K562 (cell line): ENCODE measurements around the gene PLXNA2. TPM values are rescaled to one million over a fixed set of nuclear protein-coding genes. Genes with fewer than 3 reads are reported as not detected.
A peak's percentile ranks its signal among the peaks of the same experiment; 100 is the strongest.

Source experiments
- ATAC-seq: fragments of 200-7000 bp; cut with Tn5 transposase; 3 replicates; pipeline ENCODE4 v1.9.1; 2020; ENCODE audit warnings: moderate library complexity
- Bru-seq: library from RNA; stranded (reverse); fragments of 400-500 nt; gene quantifications from one replicate; lab custom pipeline; 2021; lab: Mats Ljungman, UMichigan
- BruChase-seq, 2 experiments: library from RNA; stranded (reverse); fragments of 400-500 nt; gene quantifications; one replicate each; lab custom pipeline; 2021; lab: Mats Ljungman, UMichigan
- BruUV-seq: library from RNA; stranded (reverse); fragments of 400-500 nt; replicated peaks from 2 replicates; lab custom pipeline; 2021; lab: Mats Ljungman, UMichigan
- CTCF ChIA-PET: fragments of 300-600 bp; formaldehyde crosslinking; extraction: SDS; loops from one replicate; lab custom pipeline; 2021; ENCODE audit warnings: low intra/inter-chr PET ratio; lab: Yijun Ruan, JAX
- POLR2A ChIA-PET: fragments of 300-600, 350-650 bp; sonication (Branson Sonifier 250); formaldehyde crosslinking; extraction: SDS; loops from one replicate; lab custom pipeline; 2021; ENCODE audit warnings: antibody characterized with exemption, inconsistent platforms; lab: Yijun Ruan, JAX
- DNase-seq, 4 experiments: peaks; one replicate each; pipeline versions ENCODE4 v3.0.0 to v3.0.0-alpha.2; 2011 to 2018; ENCODE audit warnings: low spot score in 3 of 4, mixed read lengths in 3 of 4; ENCODE audit errors: extremely low read depth in 1 of 4
- FAIRE-seq: peaks from 2 replicates; lab custom pipeline; 2011; peaks lifted over from hg19 to GRCh38; lab: Jason Lieb, UNC
- H2AFZ ChIP-seq: 2 replicates; pipeline ENCODE4 v1.6.0; 2011; ENCODE audit warnings: low read depth, low read length, control low read depth, inconsistent platforms
- H3K27ac ChIP-seq: fragments of 200-600 bp; 3 replicates; pipeline ENCODE4 v1.8.0; 2011; ENCODE audit warnings: low read depth, mild to moderate bottlenecking, control low read depth, inconsistent platforms, low read length, moderate library complexity, mixed read lengths; ENCODE audit errors: extremely low read depth
- H3K27me3 ChIP-seq, 2 experiments: fragments of 300-600 bp in 1 of 2; 2 replicates in 1 of 2; 3 replicates in 1 of 2; pipeline versions ENCODE4 v1.6.0 to v1.8.0; 2011; ENCODE audit warnings: inconsistent platforms in 2 of 2, low read length in 2 of 2, mild to moderate bottlenecking in 1 of 2, mixed read lengths in 1 of 2, moderate library complexity in 1 of 2; ENCODE audit not compliant: control insufficient read depth in 2 of 2, insufficient read depth in 2 of 2
- H3K36me3 ChIP-seq: fragments of 300-600 bp; 3 replicates; pipeline ENCODE4 v1.8.0; 2011; ENCODE audit warnings: mild to moderate bottlenecking, low read length, inconsistent platforms; ENCODE audit not compliant: control insufficient read depth, insufficient read depth
- H3K4me1 ChIP-seq, 2 experiments: fragments of 200-600 bp in 1 of 2; replicated peaks in 1 of 2; 2 replicates in 1 of 2; 3 replicates in 1 of 2; pipeline versions ENCODE4 v1.5.1 to v1.8.0; 2011; ENCODE audit warnings: inconsistent platforms in 2 of 2, low read length in 2 of 2, mild to moderate bottlenecking in 1 of 2, mixed read lengths in 1 of 2, moderate library complexity in 1 of 2; ENCODE audit not compliant: control insufficient read depth in 2 of 2, insufficient read depth in 2 of 2
- H3K4me2 ChIP-seq: 2 replicates; pipeline ENCODE4 v1.6.1; 2011; ENCODE audit warnings: low read length, control low read depth, inconsistent platforms, mixed read lengths; ENCODE audit not compliant: insufficient read depth
- H3K4me3 ChIP-seq: fragments of 200-600 bp; sonication (generic), shearing (Covaris generic); 2 replicates; pipeline ENCODE4 v1.5.1; 2016; ENCODE audit warnings: control low read depth, inconsistent platforms
- H3K79me2 ChIP-seq: fragments of 200-600 bp; 3 replicates; pipeline ENCODE4 v1.8.0; 2011; ENCODE audit warnings: low read length, inconsistent platforms; ENCODE audit not compliant: control insufficient read depth, insufficient read depth
- H3K9ac ChIP-seq, 2 experiments: 2 replicates each; pipeline versions ENCODE4 v1.6.0 to v1.6.1; 2011; ENCODE audit warnings: low read depth in 2 of 2, low read length in 2 of 2, control low read depth in 1 of 2, inconsistent platforms in 1 of 2, mild to moderate bottlenecking in 1 of 2, mixed read lengths in 1 of 2; ENCODE audit not compliant: insufficient read depth in 1 of 2
- H3K9me1 ChIP-seq: one replicate; pipeline ENCODE4 v1.6.0; 2011; ENCODE audit warnings: inconsistent platforms, mild to moderate bottlenecking, low read length, moderate library complexity; ENCODE audit not compliant: control insufficient read depth, insufficient read depth
- H3K9me3 ChIP-seq: replicated peaks from 2 replicates; pipeline ENCODE4 v1.5.1; 2011; ENCODE audit warnings: low read depth, low read length, inconsistent platforms; ENCODE audit not compliant: control insufficient read depth, insufficient read depth
- H4K20me1 ChIP-seq: replicated peaks from 2 replicates; pipeline ENCODE4 v1.6.1; 2011; ENCODE audit warnings: low read length, inconsistent platforms, mixed read lengths; ENCODE audit not compliant: control insufficient read depth, insufficient read depth
- CCNT2 ChIP-seq: IDR thresholded peaks from 2 replicates; pipeline ENCODE4 v1.6.1; 2011; ENCODE audit warnings: borderline replicate concordance, low read depth, mild to moderate bottlenecking, moderate library complexity, mixed read lengths, low read length; ENCODE audit not compliant: insufficient read length; ENCODE audit errors: extremely low read depth
- FIP1L1 ChIP-seq: fragments of 200-400 bp; formaldehyde crosslinking; IDR thresholded peaks from 2 replicates; pipeline ENCODE4 v1.6.1; 2018; ENCODE audit warnings: mild to moderate bottlenecking, low read depth, low read length; ENCODE audit not compliant: poor library complexity, severe bottlenecking
- MAX ChIP-seq: sonication (generic); formaldehyde crosslinking; IDR thresholded peaks from 2 replicates; pipeline ENCODE4 v1.9.0; 2022; ENCODE audit warnings: mild to moderate bottlenecking, missing genetic modification reagents
- PCBP1 ChIP-seq: fragments of 200-400 bp; formaldehyde crosslinking; IDR thresholded peaks from 2 replicates; pipeline ENCODE4 v1.6.1; 2018; ENCODE audit warnings: mild to moderate bottlenecking, low read depth, low read length; ENCODE audit not compliant: poor library complexity, severe bottlenecking
- RBBP5 ChIP-seq: fragments of 200-600 bp; sonication (generic); IDR thresholded peaks from 2 replicates; pipeline ENCODE4 v1.6.1; 2012; ENCODE audit warnings: borderline replicate concordance, mild to moderate bottlenecking, low read length, control low read depth, inconsistent platforms; ENCODE audit not compliant: insufficient read depth, poor library complexity, severe bottlenecking
- RNF2 ChIP-seq: sonication (generic); IDR thresholded peaks from 2 replicates; pipeline ENCODE4 v1.6.1; 2016
- SPI1 ChIP-seq: IDR thresholded peaks from 2 replicates; pipeline ENCODE4 v1.6.1; 2011; ENCODE audit warnings: low read depth, low read length, control low read depth, borderline replicate concordance
- U2AF1 ChIP-seq: fragments of 200-400 bp; formaldehyde crosslinking; optimal IDR thresholded peaks from 2 replicates; pipeline ENCODE3; 2017; ENCODE audit warnings: mild to moderate bottlenecking, low read depth, low read length, moderate library complexity
- UBTF ChIP-seq, 2 experiments: IDR thresholded peaks; 2 replicates each; pipeline ENCODE4 v1.6.1; 2012; ENCODE audit warnings: improper control_type of control experiment in 2 of 2, low read depth in 2 of 2, low read length in 2 of 2, borderline replicate concordance in 1 of 2
- ZBED1 ChIP-seq: IDR thresholded peaks from 2 replicates; pipeline ENCODE4 v1.6.1; 2014
- ZNF41 ChIP-seq: fragments of 250-450 bp; sonication (Bioruptor Pico); conservative IDR thresholded peaks from 2 replicates; pipeline ENCODE4 v1.4.0; 2020; ENCODE audit warnings: mild to moderate bottlenecking
- ZNF551 ChIP-seq: fragments of 250-450 bp; sonication (Bioruptor Pico); IDR thresholded peaks from 2 replicates; pipeline ENCODE4 v1.5.0; 2021; ENCODE audit warnings: mild to moderate bottlenecking, moderate library complexity
- WGBS: fragments of 100-300 bp; shearing (Covaris generic); methylation state at CpG from one replicate; pipeline ENCODE4 v1.1.6; 2016; ENCODE audit warnings: low coverage, mixed read lengths; ENCODE audit not compliant: insufficient coverage; ENCODE audit errors: missing lambda C conversion rate; 5-methylcytosine and 5-hydroxymethylcytosine counted together
- in situ Hi-C: fragments of 300-500 bp; cut with MboI; formaldehyde crosslinking; loops from 4 replicates; pipeline ENCODE4 v1.15.0; 2018; ENCODE audit warnings: inconsistent platforms, mixed read lengths
- intact Hi-C: fragments of 100-400 bp; cut with micrococcal nuclease; formaldehyde crosslinking; loops from 2 replicates; pipeline ENCODE4 v1.14.2; 2022
- long read RNA-seq, 3 experiments: library from polyadenylated mRNA in 2 of 3; library from RNA in 1 of 3; unstranded in 2 of 3; stranded (forward) in 1 of 3; transcript quantifications; one replicate each; pipeline ENCODE4 v2.0.0, GENCODE V29; 2019 to 2022
- polyA minus RNA-seq, 3 experiments: library from RNA; depleted of rRNA, polyadenylated mRNA; stranded (reverse); fragments of >200 nt; gene quantifications; 2 replicates each; pipeline ENCODE4 v1.2.3, GENCODE V29; 2011
- polyA plus RNA-seq, 8 experiments: library from polyadenylated mRNA; depleted of rRNA in 4 of 8; stranded (reverse) in 5 of 8; unstranded in 3 of 8; fragments of >200 nt; fragmentation: Nextera tagmentation in 2 of 8; fragmentation: Illumina TruSeq in 1 of 8; extraction: Ambion mirVana in 2 of 8; extraction: Trizol in 1 of 8; gene quantifications; 2 replicates each; pipeline versions ENCODE4 v1.2.1 to v1.2.3, GENCODE V29; 2011 to 2014; ENCODE audit warnings: inconsistent platforms in 1 of 8, missing spikeins in 1 of 8
- total RNA-seq, 7 experiments: library from RNA; depleted of rRNA in 6 of 7; stranded (reverse); fragments of >200 nt in 6 of 7; fragmentation: Illumina TruSeq in 2 of 7; extraction: Trizol in 2 of 7; gene quantifications; 2 replicates each; pipeline versions ENCODE4 v1.2.1 to v1.2.3, GENCODE V29; 2011 to 2021; ENCODE audit warnings: low replicate concordance in 1 of 7

The PLXNA2 gene
- total RNA-seq (2011; cell fraction: chromatin; rRNA removed; ENCODE audit: low replicate concordance) = 0.70 and 3.5 TPM in 2 replicates
- total RNA-seq (2011; cell fraction: nucleolus; rRNA removed) = 0.79 and 2.0 TPM in 2 replicates
- total RNA-seq (2011; cell fraction: nucleoplasm; rRNA removed) = 0.81 and 0.99 TPM in 2 replicates
- total RNA-seq (2014; rRNA removed) (0.29 and 0.32 TPM in 2 replicates), total RNA-seq (2014; rRNA removed; fragmentation: Illumina TruSeq; extraction: Trizol) (0.06 and 0.18 TPM in 2 replicates), total RNA-seq (2015; rRNA removed; fragmentation: Illumina TruSeq; extraction: Trizol) (0.36 and 0.41 TPM in 2 replicates), total RNA-seq (2021) (1.1 and 1.3 TPM in 2 replicates), polyA plus RNA-seq (2011; rRNA removed) (0.41 and 0.75 TPM in 2 replicates), polyA plus RNA-seq (2014; fragmentation: Illumina TruSeq; extraction: Trizol) (0.24 and 0.39 TPM in 2 replicates), polyA plus RNA-seq (2014; fragmentation: Nextera tagmentation; extraction: Ambion mirVana) (under 1 TPM; 0.01 to 0.06 TPM), polyA plus RNA-seq (2014; rRNA removed) (0.16 and 0.77 TPM in 2 replicates), polyA minus RNA-seq (2011; rRNA and poly(A)+ RNA removed) (1.1 and 2.7 TPM in 2 replicates), Bru-seq, nascent RNA (percentile 27 among the genes with signal in this experiment), BruChase-seq, experiment 1, labeled RNA remaining after a 2-hour chase (percentile 19 among the genes with signal in this experiment), BruChase-seq, experiment 2, labeled RNA remaining after a 6-hour chase (percentile 16 among the genes with signal in this experiment)
- polyA plus RNA-seq (2011; cell fraction: cytosol; rRNA removed) = 0.32 and 1.4 TPM in 2 replicates
- polyA plus RNA-seq (2011; cell fraction: nucleus; rRNA removed) = 1.7 and 6.9 TPM in 2 replicates
- polyA plus RNA-seq (2012) = 0.42 and 0.48 TPM in 2 replicates
- 2.0 and 2.6 TPM in 2 replicates for polyA minus RNA-seq (2011; cell fraction: cytosol; rRNA and poly(A)+ RNA removed)
- polyA minus RNA-seq (2011; cell fraction: nucleus; rRNA and poly(A)+ RNA removed) = 3.1 and 8.1 TPM in 2 replicates
- long read RNA-seq, experiment 1, partial matches to known transcripts = 5 of 6 reads
- long read RNA-seq, experiment 1, other reads (novel, unspliced or antisense) = 1 of 6 reads
- long read RNA-seq, experiment 2, partial matches to known transcripts = 0 of 1 reads
- long read RNA-seq, experiment 2, other reads (novel, unspliced or antisense) = 1 of 1 reads
- long read RNA-seq, experiment 3, partial matches to known transcripts = 1 of 1 reads
- long read RNA-seq, experiment 3, other reads (novel, unspliced or antisense) = 0 of 1 reads

- under 1% methylated on average over 45 of the region's 78 CpGs for WGBS
- H4K20me1 ChIP-seq = no peaks in the 10 kb centered on the region; the same call in 1 of the 2 replicates
- no peak within 1 kb of the TSS for H3K27ac ChIP-seq
- H3K4me3 ChIP-seq = peak within 1 kb of the TSS; percentile 40
- peak within 1 kb of the TSS; percentile 53 for H3K4me2 ChIP-seq
- peaks cover 4 to 25% of the 10 kb centered on the region in 2 experiments; a peak in 4 of 5 replicates for H3K4me1 ChIP-seq
- peak within 1 kb of the TSS in 1 of 2 experiments; percentile 88; a peak in 2 of 4 replicates for H3K9ac ChIP-seq
- ChIA-PET POLR2A (interaction anchor here (0.5 to 1.5 kb wide), 6 partner anchors 24 to 222 kb away, joined by 3 to 11 read pairs (median 4); no protein-coding TSS in a partner anchor), CTCF (interaction anchor here (0.7 to 3.6 kb wide), 8 partner anchors 112 to 251 kb away, joined by 3 to 22 read pairs (median 8); no protein-coding TSS in a partner anchor)
- intact Hi-C loops (loop anchor here (2.0 kb wide), 2 partner anchors 207 to 223 kb away; no protein-coding TSS in a partner anchor), in situ Hi-C loops (no loop called here)
- no peaks in the 10 kb centered on the region for H3K36me3 ChIP-seq
- DNase-seq (peak; percentile 34 to 77 (median 61)), ATAC-seq (peak; percentile 62), FAIRE-seq (no peak)
- no peaks in the 10 kb centered on the region for H3K79me2 ChIP-seq
- peaks cover 18 to 42% of the 10 kb centered on the region in 2 experiments for H3K27me3 ChIP-seq
- peak within 1 kb of the TSS; percentile 67 for H2AFZ ChIP-seq
- no peaks in the 10 kb centered on the region for H3K9me3 ChIP-seq
- no TSS peak for BruUV-seq
- H3K9me1 ChIP-seq = no peaks in the 10 kb centered on the region
- TF ChIP-seq PCBP1 = peak; percentile 78
- peak; percentile 36 for TF ChIP-seq RBBP5
- 0 out of 2 replicates have a peak, but pooled peaks have one; percentile 31 for TF ChIP-seq SPI1
- peak; percentile 7; the same call in 1 of the 2 replicates for TF ChIP-seq RNF2
- TF ChIP-seq ZBED1 = no peak
- no peak for TF ChIP-seq ZNF41 (CRISPR knock-in tag)
- peak; percentile 4 for TF ChIP-seq U2AF1
- TF ChIP-seq CCNT2 = peak; percentile 12
- no peak for TF ChIP-seq ZNF551 (CRISPR knock-in tag)
- TF ChIP-seq FIP1L1 = peak; percentile 41
- TF ChIP-seq MAX (CRISPR knock-in tag) = peak; percentile 14; the same call in 1 of the 2 replicates
- TF ChIP-seq UBTF (IDR thresholded peaks at IDR 0.05; ENCODE audit: borderline replicate concordance in 1 of 2, low read depth in 2 of 2, low read length in 2 of 2) = no peak
These were observed at the start of gene PLXNA2 for GRCh38 chr1:208243967-208244916. TSS of gene PLXNA2 (minus strand) at chr1:208244384. CDS start at chr1:208217922, 26,462 bp downstream.
